IMR-90 (cell line): Measurements from ENCODE around the gene KIF16B. TPM values are rescaled to one million over a fixed set of nuclear protein-coding genes. Genes with fewer than 3 reads are reported as not detected.

Source experiments
- ATAC-seq: fragments of 200-7000 bp; cut with Tn5 transposase; 2 replicates; pipeline ENCODE4 v1.9.1; 2020; ENCODE audit warnings: low read depth, mild to moderate bottlenecking, moderate library complexity
- BruUV-seq: library from RNA; stranded (reverse); fragments of 400-500 nt; replicated peaks from 2 replicates; lab custom pipeline; 2021; lab: Mats Ljungman, UMichigan
- CTCF ChIA-PET: fragments of 300-600 bp; formaldehyde crosslinking; extraction: SDS; loops from one replicate; lab custom pipeline; 2021; ENCODE audit warnings: antibody characterized with exemption; lab: Yijun Ruan, JAX
- POLR2A ChIA-PET: fragments of 300-600 bp; sonication (Branson Sonifier 250); formaldehyde crosslinking; loops from one replicate; lab custom pipeline; 2022; ENCODE audit warnings: antibody characterized with exemption; ENCODE audit not compliant: unreplicated experiment; lab: Charles Lee
- DNase-seq: peaks from one replicate; pipeline ENCODE4 v3.0.0; 2013
- H2AFZ ChIP-seq: replicated peaks from 2 replicates; pipeline ENCODE3; 2013; ENCODE audit warnings: low read length, mild to moderate bottlenecking; ENCODE audit not compliant: poor library complexity
- H2AK5ac ChIP-seq: 2 replicates; pipeline ENCODE4 v1.6.1; 2013; ENCODE audit warnings: low read depth, low read length, inconsistent platforms
- H2AK9ac ChIP-seq: replicated peaks from 2 replicates; pipeline ENCODE3; 2013; ENCODE audit warnings: mild to moderate bottlenecking, low read depth, low read length, moderate library complexity; ENCODE audit not compliant: poor library complexity
- H2BK120ac ChIP-seq: 2 replicates; pipeline ENCODE4 v1.6.1; 2013; ENCODE audit warnings: low read depth, low read length, inconsistent platforms
- H2BK15ac ChIP-seq: 3 replicates; pipeline ENCODE4 v1.6.1; 2013; ENCODE audit warnings: low read depth, low read length, inconsistent platforms
- H2BK20ac ChIP-seq: 2 replicates; pipeline ENCODE4 v1.6.1; 2013; ENCODE audit warnings: low read depth, mild to moderate bottlenecking, inconsistent platforms, low read length, moderate library complexity
- H2BK5ac ChIP-seq: 2 replicates; pipeline ENCODE4 v1.6.1; 2013; ENCODE audit warnings: mild to moderate bottlenecking, low read depth, low read length, inconsistent platforms; ENCODE audit not compliant: poor library complexity, severe bottlenecking
- H3K14ac ChIP-seq: replicated peaks from 2 replicates; pipeline ENCODE4 v1.6.1; 2013; ENCODE audit warnings: low read depth, low read length, inconsistent platforms
- H3K18ac ChIP-seq: 2 replicates; pipeline ENCODE4 v1.6.1; 2013; ENCODE audit warnings: low read depth, low read length, control low read depth
- H3K23ac ChIP-seq: 2 replicates; pipeline ENCODE4 v1.6.1; 2013; ENCODE audit warnings: low read depth, low read length, inconsistent platforms
- H3K27ac ChIP-seq: 2 replicates; pipeline ENCODE4 v1.5.1; 2013; ENCODE audit warnings: mild to moderate bottlenecking, control low read depth, low read length; ENCODE audit not compliant: insufficient read depth
- H3K27me3 ChIP-seq: 2 replicates; pipeline ENCODE4 v1.6.1; 2013; ENCODE audit warnings: low read length; ENCODE audit not compliant: control insufficient read depth, insufficient read depth
- H3K36me3 ChIP-seq: 2 replicates; pipeline ENCODE4 v1.6.1; 2013; ENCODE audit warnings: low read length, mixed read lengths; ENCODE audit not compliant: control insufficient read depth, insufficient read depth
- H3K4ac ChIP-seq: 2 replicates; pipeline ENCODE4 v1.6.1; 2013; ENCODE audit warnings: low read depth, low read length, inconsistent platforms
- H3K4me1 ChIP-seq: 2 replicates; pipeline ENCODE4 v1.6.1; 2013; ENCODE audit warnings: low read length, mixed read lengths; ENCODE audit not compliant: control insufficient read depth, insufficient read depth
- H3K4me2 ChIP-seq: 2 replicates; pipeline ENCODE4 v1.6.1; 2013; ENCODE audit warnings: low read depth, mild to moderate bottlenecking, control low read depth, low read length, moderate library complexity
- H3K4me3 ChIP-seq: 2 replicates; pipeline ENCODE4 v1.5.1; 2013; ENCODE audit warnings: low read depth, mild to moderate bottlenecking, control low read depth, low read length, moderate library complexity; ENCODE audit not compliant: insufficient read depth
- H3K56ac ChIP-seq: 2 replicates; pipeline ENCODE4 v1.6.1; 2013; ENCODE audit warnings: low read length, inconsistent platforms; ENCODE audit not compliant: insufficient read depth; ENCODE audit errors: extremely low read depth
- H3K79me1 ChIP-seq, 2 experiments: 2 replicates each; pipeline ENCODE4 v1.6.1; 2013; ENCODE audit warnings: low read length in 2 of 2, inconsistent platforms in 1 of 2, low read depth in 1 of 2
- H3K9ac ChIP-seq: 2 replicates; pipeline ENCODE4 v1.6.1; 2013; ENCODE audit warnings: low read depth, low read length, control low read depth
- H3K9me1 ChIP-seq: 2 replicates; pipeline ENCODE4 v1.6.1; 2013; ENCODE audit warnings: low read length, inconsistent platforms; ENCODE audit not compliant: insufficient read depth
- H3K9me3 ChIP-seq: 2 replicates; pipeline ENCODE4 v1.6.1; 2013; ENCODE audit warnings: low read length; ENCODE audit not compliant: control insufficient read depth, insufficient read depth
- H4K20me1 ChIP-seq: 2 replicates; pipeline ENCODE4 v1.6.1; 2013; ENCODE audit warnings: low read length, inconsistent platforms; ENCODE audit not compliant: insufficient read depth
- H4K5ac ChIP-seq: 2 replicates; pipeline ENCODE4 v1.6.1; 2013; ENCODE audit warnings: mild to moderate bottlenecking, low read depth, low read length, control low read depth
- H4K8ac ChIP-seq, 2 experiments: 2 replicates each; pipeline ENCODE4 v1.6.1; 2013; ENCODE audit warnings: low read depth in 2 of 2, low read length in 2 of 2, control low read depth in 1 of 2, inconsistent platforms in 1 of 2
- H4K91ac ChIP-seq: 2 replicates; pipeline ENCODE4 v1.6.1; 2013; ENCODE audit warnings: low read depth, low read length, inconsistent platforms; ENCODE audit not compliant: insufficient read depth
- BHLHE40 ChIP-seq: fragments of 150-350 bp; IDR thresholded peaks from 2 replicates; pipeline ENCODE4 v1.6.1; 2016; ENCODE audit warnings: mild to moderate bottlenecking, low read depth, low read length
- CEBPB ChIP-seq: IDR thresholded peaks from 2 replicates; pipeline ENCODE4 v1.6.1; 2012; ENCODE audit warnings: low read depth, low read length, improper control_type of control experiment
- CHD1 ChIP-seq: IDR thresholded peaks from 2 replicates; pipeline ENCODE4 v1.6.1; 2012; ENCODE audit warnings: low read depth, low read length, improper control_type of control experiment
- FOS ChIP-seq: fragments of 150-350 bp; IDR thresholded peaks from 2 replicates; pipeline ENCODE4 v1.6.1; 2016; ENCODE audit warnings: low read depth, low read length
- MAZ ChIP-seq: IDR thresholded peaks from 2 replicates; pipeline ENCODE4 v1.6.1; 2012; ENCODE audit warnings: low read depth, mild to moderate bottlenecking, low read length, improper control_type of control experiment, moderate library complexity, borderline replicate concordance
- MXI1 ChIP-seq: IDR thresholded peaks from 2 replicates; pipeline ENCODE4 v1.6.1; 2012; ENCODE audit warnings: low read depth, mild to moderate bottlenecking, low read length, moderate library complexity, borderline replicate concordance
- NFE2L2 ChIP-seq: fragments of 150-350 bp; IDR thresholded peaks from 2 replicates; pipeline ENCODE4 v1.6.1; 2016; ENCODE audit warnings: low read depth, mild to moderate bottlenecking, low read length
- RAD21 ChIP-seq: IDR thresholded peaks from 2 replicates; pipeline ENCODE4 v1.6.1; 2012; ENCODE audit warnings: low read length, improper control_type of control experiment
- RCOR1 ChIP-seq: IDR thresholded peaks from 2 replicates; pipeline ENCODE4 v1.6.1; 2012; ENCODE audit warnings: mild to moderate bottlenecking, low read length, improper control_type of control experiment; ENCODE audit not compliant: insufficient replicate concordance
- RFX5 ChIP-seq: IDR thresholded peaks from 2 replicates; pipeline ENCODE4 v1.8.0; 2012; ENCODE audit warnings: low read depth, mild to moderate bottlenecking, low read length, moderate library complexity
- WGBS, 2 experiments: methylation state at CpG; one replicate each; pipeline versions ENCODE4 v1.1.5 to v1.1.7; 2013; ENCODE audit warnings: missing lambda C conversion rate in 2 of 2; ENCODE audit not compliant: insufficient read length in 1 of 2; ENCODE audit errors: extremely low coverage in 2 of 2; 5-methylcytosine and 5-hydroxymethylcytosine counted together
- dilution Hi-C: fragments of 300-500 bp; cut with HindIII; formaldehyde crosslinking; loops from one replicate; pipeline ENCODE4 v1.14.3; 2018; ENCODE audit warnings: low sequenced_read_pairs; ENCODE audit not compliant: unreplicated experiment
- in situ Hi-C: fragments of 300-500 bp; cut with MboI; formaldehyde crosslinking; loops from 3 replicates; pipeline ENCODE4 v1.14.3; 2019; ENCODE audit warnings: low sequenced_read_pairs, inconsistent platforms, mixed read lengths
- intact Hi-C: fragments of 100-400 bp; cut with micrococcal nuclease; formaldehyde crosslinking; loops from 2 replicates; pipeline ENCODE4 v1.10.0; 2022
- polyA plus RNA-seq, 3 experiments: library from polyadenylated mRNA; depleted of rRNA; stranded (reverse); fragments of >200 nt; gene quantifications; 2 replicates each; pipeline ENCODE4 v1.2.3, GENCODE V29; 2012; ENCODE audit warnings: low replicate concordance in 1 of 3
- total RNA-seq: library from RNA; depleted of rRNA; stranded (reverse); fragments of >200 nt; gene quantifications from 2 replicates; pipeline ENCODE4 v1.2.3, GENCODE V29; 2012
- TF ChIP-seq, protein P1 (sequence below): fragments of 150-350 bp; IDR thresholded peaks from 2 replicates; pipeline ENCODE4 v1.6.1; 2016; ENCODE audit warnings: low read depth, mild to moderate bottlenecking, low read length, moderate library complexity, borderline replicate concordance

The KIF16B gene
- total and polyA plus RNA-seq, 2 of the 4 experiments (the other 2 are of a cell fraction), result 4.7 to 10.0 TPM

DNA sequence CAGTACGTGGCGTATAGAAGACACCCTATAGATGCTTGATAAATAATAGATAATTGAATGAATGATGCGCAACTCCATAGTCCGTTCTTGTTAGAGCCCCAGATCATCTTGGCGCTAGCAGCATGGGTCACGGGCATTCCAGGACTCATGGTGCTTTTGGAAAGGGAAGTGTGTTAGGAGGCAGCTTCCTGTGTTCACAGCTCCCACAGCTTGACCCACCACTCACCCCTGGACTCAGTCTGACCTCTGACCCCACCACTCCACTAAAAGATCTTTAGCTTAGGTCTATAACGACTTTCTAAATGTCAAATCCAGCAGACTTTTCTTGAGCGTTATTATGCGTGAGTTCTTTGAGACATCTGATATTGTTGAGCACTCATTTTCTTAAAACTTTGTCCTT, 35.8 kb upstream of the KIF16B start:
- in situ Hi-C loops (no loop called here), dilution Hi-C loops (no loop called here), intact Hi-C loops (no loop called here)
- H3K4me1 ChIP-seq, result no peaks in the 10 kb centered on the region; the same call in 1 of the 2 replicates
- H3K9me3 ChIP-seq, result 0 out of 2 replicates have a peak, but pooled peaks cover 2% of the 10 kb centered on the region
- H3K4me2 ChIP-seq, result no peak overlapping the region
- DNase-seq (no peak), ATAC-seq (no peak)
- H4K5ac ChIP-seq, result no peak overlapping the region
- H3K14ac ChIP-seq, result no peak overlapping the region
- H3K23ac ChIP-seq, result no peak overlapping the region
- no peak overlapping the region for H2BK120ac ChIP-seq
- CTCF ChIA-PET, result interaction anchor here (0.5 kb wide), 1 partner anchor 15 kb away, joined by 5 read pairs; no protein-coding TSS in a partner anchor
- H2AFZ ChIP-seq, result no peak overlapping the region
- no peaks in the 10 kb centered on the region for H4K20me1 ChIP-seq
- no TSS peak for BruUV-seq
- H3K4ac ChIP-seq, result no peak overlapping the region
- H3K27me3 ChIP-seq, result peaks cover 5% of the 10 kb centered on the region
- no peak overlapping the region for H4K8ac ChIP-seq
- POLR2A ChIA-PET, result no interaction called here
- H2BK15ac ChIP-seq, result no peak overlapping the region
- H3K79me1 ChIP-seq, result no peaks in the 10 kb centered on the region
- no peaks in the 10 kb centered on the region for H3K9me1 ChIP-seq
- H3K56ac ChIP-seq, result no peak overlapping the region
- no peak overlapping the region for H2BK5ac ChIP-seq
- no peaks in the 10 kb centered on the region for H3K36me3 ChIP-seq
- H3K18ac ChIP-seq, result no peak overlapping the region
- H2AK9ac ChIP-seq, result no peak overlapping the region
- WGBS, 2 experiments, result 75% methylated on average over 2 of the region's 9 CpGs; no CpG with 5 or more reads in 1 of the 2 experiments
- no peak overlapping the region for H3K4me3 ChIP-seq
- no peak overlapping the region for H4K91ac ChIP-seq
- no peak for TF ChIP-seq CEBPB
- TF ChIP-seq RAD21, result no peak
- no peak for TF ChIP-seq MAZ
- no peak for TF ChIP-seq RCOR1
- TF ChIP-seq FOS, result no peak
- no peak for TF ChIP-seq RFX5
- no peak for TF ChIP-seq CHD1
- TF ChIP-seq, protein P1, sequence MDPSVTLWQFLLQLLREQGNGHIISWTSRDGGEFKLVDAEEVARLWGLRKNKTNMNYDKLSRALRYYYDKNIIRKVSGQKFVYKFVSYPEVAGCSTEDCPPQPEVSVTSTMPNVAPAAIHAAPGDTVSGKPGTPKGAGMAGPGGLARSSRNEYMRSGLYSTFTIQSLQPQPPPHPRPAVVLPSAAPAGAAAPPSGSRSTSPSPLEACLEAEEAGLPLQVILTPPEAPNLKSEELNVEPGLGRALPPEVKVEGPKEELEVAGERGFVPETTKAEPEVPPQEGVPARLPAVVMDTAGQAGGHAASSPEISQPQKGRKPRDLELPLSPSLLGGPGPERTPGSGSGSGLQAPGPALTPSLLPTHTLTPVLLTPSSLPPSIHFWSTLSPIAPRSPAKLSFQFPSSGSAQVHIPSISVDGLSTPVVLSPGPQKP, result no peak
- TF ChIP-seq NFE2L2, result no peak
- TF ChIP-seq BHLHE40, result no peak
- TF ChIP-seq MXI1, result no peak
- no peak overlapping the region for H3K27ac ChIP-seq
- H2BK20ac ChIP-seq, result no peak overlapping the region
- H3K9ac ChIP-seq, result no peak overlapping the region
- no peak overlapping the region for H2AK5ac ChIP-seq
